GM12878 (cell line): ENCODE data around the gene HIVEP3. TPM values are rescaled to one million over a fixed set of nuclear protein-coding genes. Genes with fewer than 3 reads are reported as not detected.

ENCODE experiments used
- ATAC-seq: fragments of 200-7000 bp; cut with Tn5 transposase; 3 replicates; pipeline ENCODE4 v1.9.1; 2020; ENCODE audit warnings: mild to moderate bottlenecking, moderate library complexity
- BruUV-seq: library from RNA; stranded (reverse); fragments of 400-500 nt; replicated peaks from 2 replicates; lab custom pipeline; 2021; lab: Mats Ljungman, UMichigan
- CTCF ChIA-PET: fragments of 300-600 bp; sonication (Branson Sonifier 250); formaldehyde crosslinking; extraction: SDS; loops from one replicate; lab custom pipeline; 2021; ENCODE audit warnings: inconsistent platforms; lab: Yijun Ruan, JAX
- POLR2A ChIA-PET: fragments of 350-600 bp; formaldehyde crosslinking; extraction: SDS; loops from one replicate; lab custom pipeline; 2021; ENCODE audit warnings: inconsistent platforms; lab: Charles Lee
- RAD21 ChIA-PET: fragments of 300-600 bp; sonication (Branson Sonifier 250); formaldehyde crosslinking; loops from one replicate; lab custom pipeline; 2023; ENCODE audit warnings: antibody characterized with exemption; ENCODE audit not compliant: unreplicated experiment; lab: Charles Lee
- SMC1A ChIA-PET: fragments of 300-600 bp; sonication (Branson Sonifier 250); formaldehyde crosslinking; loops from one replicate; lab custom pipeline; 2023; ENCODE audit not compliant: unreplicated experiment, uncharacterized antibody; lab: Charles Lee
- DNase-seq: peaks from one replicate; pipeline ENCODE4 v3.0.0-alpha.2; 2011; ENCODE audit warnings: low read depth, low spot score
- FAIRE-seq: peaks from 3 replicates; lab custom pipeline; 2011; peaks lifted over from hg19 to GRCh38; lab: Jason Lieb, UNC
- H2AFZ ChIP-seq: 2 replicates; pipeline ENCODE4 v1.6.0; 2011; ENCODE audit warnings: low read depth, low read length, control low read depth; ENCODE audit not compliant: control insufficient read depth
- H3K27ac ChIP-seq: 2 replicates; pipeline ENCODE4 v1.5.1; 2011; ENCODE audit warnings: control low read depth; ENCODE audit not compliant: control insufficient read depth, insufficient read depth
- H3K27me3 ChIP-seq, 2 experiments: replicated peaks in 1 of 2; 2 replicates each; pipeline versions ENCODE4 v1.6.0 to v1.6.1; 2011; ENCODE audit warnings: low read length in 1 of 2; ENCODE audit not compliant: control insufficient read depth in 2 of 2, insufficient read depth in 2 of 2
- H3K36me3 ChIP-seq, 2 experiments: 2 replicates each; pipeline ENCODE4 v1.5.1; 2011; ENCODE audit warnings: low read length in 1 of 2; ENCODE audit not compliant: control insufficient read depth in 2 of 2, insufficient read depth in 2 of 2
- H3K4me1 ChIP-seq: 2 replicates; pipeline ENCODE4 v1.6.1; 2011; ENCODE audit warnings: mild to moderate bottlenecking, low read length, moderate library complexity, mixed read lengths; ENCODE audit not compliant: control insufficient read depth, insufficient read depth
- H3K4me2 ChIP-seq: 2 replicates; pipeline ENCODE4 v1.6.0; 2011; ENCODE audit warnings: control low read depth; ENCODE audit not compliant: control insufficient read depth, insufficient read depth
- H3K4me3 ChIP-seq: fragments of 200-600 bp; sonication (generic); 2 replicates; pipeline ENCODE4 v1.5.1; 2016
- H3K79me2 ChIP-seq: 2 replicates; pipeline ENCODE4 v1.6.0; 2011; ENCODE audit warnings: low read length; ENCODE audit not compliant: control insufficient read depth, insufficient read depth
- H3K9ac ChIP-seq: 2 replicates; pipeline ENCODE4 v1.8.0; 2011; ENCODE audit warnings: low read length, control low read depth, mixed read lengths; ENCODE audit not compliant: control insufficient read depth, insufficient read depth
- H3K9me3 ChIP-seq: replicated peaks from 3 replicates; pipeline ENCODE4 v1.5.1; 2011; ENCODE audit warnings: mild to moderate bottlenecking, low read length; ENCODE audit not compliant: control insufficient read depth, insufficient read depth
- H4K20me1 ChIP-seq: 2 replicates; pipeline ENCODE4 v1.6.0; 2011; ENCODE audit not compliant: control insufficient read depth, insufficient read depth
- CBFB ChIP-seq: IDR thresholded peaks from 2 replicates; pipeline ENCODE4 v1.6.1; 2016; ENCODE audit warnings: antibody characterized with exemption, low read depth
- EP300 ChIP-seq, 2 experiments: fragments of 150-350 bp in 1 of 2; IDR thresholded peaks; 2 replicates each; pipeline ENCODE4 v1.6.1; 2011 to 2012; ENCODE audit warnings: low read depth in 2 of 2, low read length in 2 of 2, borderline replicate concordance in 1 of 2, improper control_type of control experiment in 1 of 2, inconsistent platforms in 1 of 2; ENCODE audit not compliant: control insufficient read depth in 1 of 2
- EZH2 ChIP-seq: IDR thresholded peaks from 2 replicates; pipeline ENCODE4 v1.6.1; 2012; ENCODE audit warnings: low read depth, mild to moderate bottlenecking, control low read depth, inconsistent platforms, low read length, borderline replicate concordance; ENCODE audit not compliant: control insufficient read depth
- HCFC1 ChIP-seq: fragments of 150-350 bp; IDR thresholded peaks from 2 replicates; pipeline ENCODE4 v1.6.1; 2014; ENCODE audit warnings: low read length
- MEF2A ChIP-seq: IDR thresholded peaks from 2 replicates; pipeline ENCODE4 v1.6.1; 2011; ENCODE audit warnings: low read depth, mild to moderate bottlenecking, low read length, moderate library complexity; ENCODE audit not compliant: insufficient read depth
- NRF1 ChIP-seq: conservative IDR thresholded peaks from 2 replicates; pipeline ENCODE4 v1.6.1; 2011; ENCODE audit warnings: mild to moderate bottlenecking, low read depth, low read length, improper control_type of control experiment
- POLR2AphosphoS5 ChIP-seq: IDR thresholded peaks from 2 replicates; pipeline ENCODE4 v1.6.1; 2011; ENCODE audit warnings: mild to moderate bottlenecking, low read length, inconsistent platforms
- SREBF1 ChIP-seq: IDR thresholded peaks from 2 replicates; pipeline ENCODE4 v1.6.1; 2012; ENCODE audit warnings: mild to moderate bottlenecking, low read length
- SREBF2 ChIP-seq: IDR thresholded peaks from 2 replicates; pipeline ENCODE4 v1.6.1; 2012; ENCODE audit warnings: mild to moderate bottlenecking, low read length
- SRF ChIP-seq, 2 experiments: IDR thresholded peaks; 2 replicates each; pipeline ENCODE4 v1.6.1; 2011; ENCODE audit warnings: low read depth in 2 of 2, low read length in 2 of 2, mild to moderate bottlenecking in 1 of 2, moderate library complexity in 1 of 2
- in situ Hi-C: fragments of 300-500 bp; cut with MboI; formaldehyde crosslinking; loops from 9 replicates; pipeline ENCODE4 v1.14.3; 2018; ENCODE audit warnings: mixed read lengths
- intact Hi-C: fragments of 100-400 bp; cut with micrococcal nuclease; formaldehyde crosslinking; loops from one replicate; pipeline ENCODE4 v1.14.2; 2022; ENCODE audit not compliant: unreplicated experiment
- polyA plus RNA-seq, 11 experiments: library from polyadenylated mRNA; depleted of rRNA in 4 of 11; unstranded in 6 of 11; stranded (reverse) in 5 of 11; fragments of >200 nt; fragmentation: Nextera tagmentation in 4 of 11; fragmentation: Illumina TruSeq in 1 of 11; extraction: Ambion mirVana in 4 of 11; extraction: Trizol in 1 of 11; gene quantifications; 1 replicate in 1 of 11; 2 replicates in 10 of 11; pipeline versions ENCODE4 v1.2.1 to v1.2.3, GENCODE V29; 2011 to 2016; ENCODE audit warnings: inconsistent platforms in 2 of 11, missing spikeins in 2 of 11, low read depth in 1 of 11
- total RNA-seq, 4 experiments: library from RNA; depleted of rRNA in 3 of 4; stranded (reverse); fragments of >200 nt in 3 of 4; fragmentation: Illumina TruSeq in 1 of 4; extraction: Trizol in 1 of 4; gene quantifications; 2 replicates each; pipeline versions ENCODE4 v1.2.1 to v1.2.3, GENCODE V29; 2013 to 2021
- TF ChIP-seq, protein P1 (sequence below): IDR thresholded peaks from 2 replicates; pipeline ENCODE4 v1.6.1; 2011; ENCODE audit warnings: borderline replicate concordance, low read depth, mild to moderate bottlenecking, moderate library complexity, low read length; ENCODE audit not compliant: insufficient read depth, poor library complexity, severe bottlenecking
- TF ChIP-seq, protein P2 (sequence below): fragments of 150-350 bp; IDR thresholded peaks from 2 replicates; pipeline ENCODE4 v1.6.1; 2014; ENCODE audit warnings: mild to moderate bottlenecking, low read depth, low read length
- TF ChIP-seq, protein P3 (sequence below): IDR thresholded peaks from 2 replicates; pipeline ENCODE4 v1.6.1; 2012; ENCODE audit warnings: low read length, inconsistent platforms

HIVEP3 gene
- total and polyA plus RNA-seq, 10 of the 15 experiments (the other 5 are each of a cell fraction or from before 2014, with no cell fraction given): 1.8 to 13.6 (median 3.8) TPM

DNA sequence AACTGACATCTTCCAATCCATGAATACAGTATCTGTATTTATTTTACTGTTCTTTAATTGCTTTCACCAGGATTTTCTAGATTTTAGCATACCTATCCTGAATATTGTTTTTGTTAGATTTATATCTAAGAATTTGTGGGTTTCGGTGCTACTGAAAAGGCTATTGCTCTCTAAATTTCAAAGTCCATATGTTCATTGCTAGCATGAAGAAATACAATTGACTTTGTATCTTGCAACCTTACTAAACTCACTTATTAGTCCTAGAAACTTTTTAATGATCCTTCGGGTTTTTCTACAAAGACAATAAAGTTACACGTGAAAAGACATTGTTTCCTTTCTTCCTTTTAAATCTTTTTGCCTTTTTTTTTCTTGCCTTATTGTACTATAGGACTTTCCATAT is 12.9 kb upstream of the HIVEP3 start (continued):
- TF ChIP-seq NRF1 (no peak), SREBF2 (no peak)

DNA sequence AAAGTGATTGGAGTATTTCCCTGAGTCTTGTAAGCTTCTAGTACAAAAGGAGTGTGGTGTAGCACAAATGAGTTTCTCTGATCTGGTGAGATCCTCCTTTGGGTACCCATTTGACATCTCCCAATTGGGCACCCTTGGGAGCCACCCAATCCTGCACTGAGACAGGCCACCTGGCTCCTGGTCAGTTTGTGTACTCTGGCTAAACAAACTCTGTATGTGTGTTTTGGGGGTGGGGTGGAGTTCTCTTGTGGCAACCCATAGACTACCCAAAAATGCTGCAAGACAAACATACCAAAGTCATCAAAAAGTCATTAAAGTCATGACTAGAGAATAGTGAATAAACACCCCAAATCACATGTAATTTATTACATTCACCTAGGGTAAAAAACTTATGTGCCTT is 8.4 kb upstream of the HIVEP3 start:
- no peaks in the 10 kb centered on the region for H4K20me1 ChIP-seq
- H3K4me1 ChIP-seq: no peaks in the 10 kb centered on the region
- POLR2A ChIA-PET: interaction anchor here (1.5 kb wide), 2 partner anchors 19 to 27 kb away, joined by 3 to 4 read pairs; no protein-coding TSS in a partner anchor
- intact Hi-C loops (no loop called here), in situ Hi-C loops (no loop called here)
- no peaks in the 10 kb centered on the region for H3K9me3 ChIP-seq
- H3K79me2 ChIP-seq: no peaks in the 10 kb centered on the region
- no peak for DNase-seq
- SMC1A ChIA-PET: interaction anchor here (0.9 to 2.3 kb wide), 8 partner anchors 8 to 192 kb away, joined by 3 to 13 read pairs (median 6); no protein-coding TSS in a partner anchor
- ATAC-seq: no peak
- CTCF ChIA-PET: no interaction called here
- no peak overlapping the region for H2AFZ ChIP-seq
- no peak for FAIRE-seq
- no peaks in the 10 kb centered on the region for H3K27me3 ChIP-seq
- TF ChIP-seq SRF (IDR thresholded peaks at IDR 0.05; ENCODE audit: low read depth in 2 of 2, low read length in 2 of 2): no peak
- TF ChIP-seq POLR2AphosphoS5: no peak
- TF ChIP-seq SREBF1: no peak
- TF ChIP-seq EP300 (IDR thresholded peaks at IDR 0.05; ENCODE audit: borderline replicate concordance in 1 of 2, control insufficient read depth in 1 of 2, low read depth in 2 of 2, low read length in 2 of 2): no peak
- TF ChIP-seq HCFC1: no peak
- no peak for TF ChIP-seq MEF2A
- TF ChIP-seq CBFB: no peak
- no peak for TF ChIP-seq EZH2
- TF ChIP-seq, protein P1, sequence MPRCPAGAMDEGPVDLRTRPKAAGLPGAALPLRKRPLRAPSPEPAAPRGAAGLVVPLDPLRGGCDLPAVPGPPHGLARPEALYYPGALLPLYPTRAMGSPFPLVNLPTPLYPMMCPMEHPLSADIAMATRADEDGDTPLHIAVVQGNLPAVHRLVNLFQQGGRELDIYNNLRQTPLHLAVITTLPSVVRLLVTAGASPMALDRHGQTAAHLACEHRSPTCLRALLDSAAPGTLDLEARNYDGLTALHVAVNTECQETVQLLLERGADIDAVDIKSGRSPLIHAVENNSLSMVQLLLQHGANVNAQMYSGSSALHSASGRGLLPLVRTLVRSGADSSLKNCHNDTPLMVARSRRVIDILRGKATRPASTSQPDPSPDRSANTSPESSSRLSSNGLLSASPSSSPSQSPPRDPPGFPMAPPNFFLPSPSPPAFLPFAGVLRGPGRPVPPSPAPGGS: no peak
- TF ChIP-seq, protein P2, sequence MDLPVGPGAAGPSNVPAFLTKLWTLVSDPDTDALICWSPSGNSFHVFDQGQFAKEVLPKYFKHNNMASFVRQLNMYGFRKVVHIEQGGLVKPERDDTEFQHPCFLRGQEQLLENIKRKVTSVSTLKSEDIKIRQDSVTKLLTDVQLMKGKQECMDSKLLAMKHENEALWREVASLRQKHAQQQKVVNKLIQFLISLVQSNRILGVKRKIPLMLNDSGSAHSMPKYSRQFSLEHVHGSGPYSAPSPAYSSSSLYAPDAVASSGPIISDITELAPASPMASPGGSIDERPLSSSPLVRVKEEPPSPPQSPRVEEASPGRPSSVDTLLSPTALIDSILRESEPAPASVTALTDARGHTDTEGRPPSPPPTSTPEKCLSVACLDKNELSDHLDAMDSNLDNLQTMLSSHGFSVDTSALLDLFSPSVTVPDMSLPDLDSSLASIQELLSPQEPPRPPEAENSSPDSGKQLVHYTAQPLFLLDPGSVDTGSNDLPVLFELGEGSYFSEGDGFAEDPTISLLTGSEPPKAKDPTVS: no peak
- TF ChIP-seq, protein P3, sequence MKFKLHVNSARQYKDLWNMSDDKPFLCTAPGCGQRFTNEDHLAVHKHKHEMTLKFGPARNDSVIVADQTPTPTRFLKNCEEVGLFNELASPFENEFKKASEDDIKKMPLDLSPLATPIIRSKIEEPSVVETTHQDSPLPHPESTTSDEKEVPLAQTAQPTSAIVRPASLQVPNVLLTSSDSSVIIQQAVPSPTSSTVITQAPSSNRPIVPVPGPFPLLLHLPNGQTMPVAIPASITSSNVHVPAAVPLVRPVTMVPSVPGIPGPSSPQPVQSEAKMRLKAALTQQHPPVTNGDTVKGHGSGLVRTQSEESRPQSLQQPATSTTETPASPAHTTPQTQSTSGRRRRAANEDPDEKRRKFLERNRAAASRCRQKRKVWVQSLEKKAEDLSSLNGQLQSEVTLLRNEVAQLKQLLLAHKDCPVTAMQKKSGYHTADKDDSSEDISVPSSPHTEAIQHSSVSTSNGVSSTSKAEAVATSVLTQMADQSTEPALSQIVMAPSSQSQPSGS: no peak
- no peak overlapping the region for H3K9ac ChIP-seq
- H3K36me3 ChIP-seq: no peaks in the 10 kb centered on the region
- BruUV-seq: no TSS peak
- RAD21 ChIA-PET: no interaction called here
- H3K4me2 ChIP-seq: no peak overlapping the region
- H3K27ac ChIP-seq: no peak overlapping the region
- H3K4me3 ChIP-seq: no peak overlapping the region
